ENCODE data around the gene TEPSIN. TPM values are rescaled to one million over a fixed set of nuclear protein-coding genes. Genes with fewer than 3 reads are reported as not detected.

Gene TEPSIN
- total RNA-seq, 1 experiment from 2014 or later = 18.1 TPM

DNA sequence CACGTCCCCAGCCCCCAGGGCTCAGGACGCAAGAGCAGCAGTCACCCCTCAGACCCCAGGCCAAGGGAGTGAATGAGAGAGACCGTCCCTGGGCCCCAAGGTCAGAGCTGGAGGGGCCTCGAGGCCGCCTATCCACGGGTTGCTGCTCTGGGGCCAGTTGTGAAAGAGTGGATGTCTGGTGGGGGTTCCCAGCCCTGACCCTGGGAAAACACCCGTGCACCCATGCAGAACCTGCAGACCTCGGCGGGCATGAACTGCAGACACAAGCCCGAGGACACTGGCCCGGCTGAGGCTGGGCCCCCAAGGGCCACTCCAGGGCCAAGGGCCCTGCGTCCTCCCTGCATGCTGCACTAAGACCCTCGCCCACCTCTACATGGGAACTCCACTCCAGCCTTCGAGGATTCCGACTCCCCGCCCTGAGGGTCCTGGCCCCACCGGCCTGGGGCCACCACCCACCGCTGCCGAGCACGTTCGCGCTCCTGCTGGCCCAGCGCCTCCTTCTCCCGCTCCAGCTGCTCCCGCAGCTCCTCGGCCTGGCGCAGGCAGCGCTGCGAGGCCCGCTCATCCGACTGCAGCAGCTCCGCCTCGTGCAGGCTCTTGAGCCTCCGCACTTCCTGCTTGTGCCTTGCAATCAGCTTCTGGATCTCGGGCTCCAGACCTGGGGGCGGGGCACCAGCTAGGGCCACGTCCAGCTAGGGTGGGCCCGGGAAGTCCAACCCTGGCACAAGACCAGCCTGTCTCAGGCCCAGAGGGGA is 45.2 kb downstream of the TEPSIN start:
- in situ Hi-C loops (cut with HindIII; ENCODE audit: low sequenced_read_pairs) = no loop called here
- DNase-seq (ENCODE audit: low spot score) = no peak

DNA sequence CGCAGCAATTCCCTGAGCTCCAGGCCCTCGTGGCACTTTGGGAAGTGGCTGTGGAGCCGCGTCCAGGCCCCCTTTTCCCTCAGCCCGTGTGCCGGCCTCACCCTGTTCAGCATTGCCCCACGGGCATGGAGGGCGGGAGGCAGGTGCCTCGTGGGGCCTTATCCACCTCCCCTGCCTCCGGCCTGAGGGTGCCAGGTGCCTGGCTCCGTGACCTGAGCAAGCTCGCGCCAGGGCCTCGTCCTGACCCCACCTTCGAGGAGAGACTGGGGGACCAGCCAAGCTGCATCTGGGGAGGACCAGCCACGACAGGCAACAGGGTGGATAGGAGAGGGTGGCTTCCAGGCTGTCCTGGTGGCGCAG is 45.8 kb downstream of the TEPSIN start:
- DNase-seq (ENCODE audit: low spot score) = no peak
- in situ Hi-C loops (cut with HindIII; ENCODE audit: low sequenced_read_pairs) = no loop called here

DNA sequence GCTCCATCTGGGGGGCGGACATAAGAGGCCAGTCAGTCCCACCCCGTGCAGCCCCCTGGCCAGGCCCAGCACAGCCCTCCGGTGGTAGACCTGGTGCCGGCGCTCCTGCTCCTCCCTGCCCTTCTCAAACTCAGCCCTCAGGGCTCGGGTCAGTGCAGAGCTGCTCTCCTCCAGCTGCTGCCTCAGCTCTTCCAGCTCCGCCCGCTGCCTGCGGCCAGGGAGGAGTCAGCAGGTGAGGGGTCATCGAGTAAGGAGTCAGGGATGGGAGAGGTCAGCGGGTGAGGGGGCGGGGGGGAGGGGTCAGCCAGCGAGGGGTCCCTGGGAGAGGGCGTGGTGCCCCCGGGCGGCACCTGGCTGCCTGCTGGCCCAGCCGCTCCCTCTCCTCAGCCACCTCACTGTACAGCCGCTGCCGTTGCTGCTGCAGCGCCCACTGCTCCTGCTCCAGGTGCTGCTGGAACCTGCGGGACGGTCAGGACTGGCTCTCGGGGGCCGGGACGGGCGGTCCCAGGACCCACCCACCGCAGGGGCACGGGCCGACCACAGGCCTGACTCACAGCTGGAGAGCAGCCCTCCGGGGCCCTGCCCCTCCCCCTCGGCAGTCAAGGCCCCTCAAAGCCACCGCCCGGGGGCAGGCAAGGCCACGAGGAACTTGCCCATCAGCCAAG is 46.3 kb downstream of the TEPSIN start:
- in situ Hi-C loops (cut with HindIII; ENCODE audit: low sequenced_read_pairs) = no loop called here
- DNase-seq (ENCODE audit: low spot score) = no peak

DNA sequence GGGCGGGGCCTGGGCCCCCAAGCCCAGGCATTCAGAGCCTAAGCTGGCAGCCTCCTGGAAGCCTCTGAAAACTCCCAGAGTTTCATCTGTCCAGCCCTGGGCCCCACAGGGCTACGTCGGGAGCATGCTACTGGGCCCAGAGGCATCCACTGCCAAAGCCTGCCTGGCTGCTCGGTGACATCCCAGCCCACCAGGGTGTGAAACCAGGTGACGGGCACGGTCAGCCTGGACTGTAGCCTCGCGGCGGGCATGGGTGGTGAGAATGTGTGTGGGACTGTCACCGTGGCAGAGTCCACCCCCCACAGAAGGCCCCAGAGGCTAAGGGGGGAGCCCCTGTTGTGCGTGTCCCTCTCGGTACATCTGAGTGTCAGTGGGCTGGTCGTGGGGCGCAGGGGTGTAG is 47.2 kb downstream of the TEPSIN start:
- in situ Hi-C loops (cut with HindIII; ENCODE audit: low sequenced_read_pairs) = no loop called here
- DNase-seq (ENCODE audit: low spot score) = no peak

DNA sequence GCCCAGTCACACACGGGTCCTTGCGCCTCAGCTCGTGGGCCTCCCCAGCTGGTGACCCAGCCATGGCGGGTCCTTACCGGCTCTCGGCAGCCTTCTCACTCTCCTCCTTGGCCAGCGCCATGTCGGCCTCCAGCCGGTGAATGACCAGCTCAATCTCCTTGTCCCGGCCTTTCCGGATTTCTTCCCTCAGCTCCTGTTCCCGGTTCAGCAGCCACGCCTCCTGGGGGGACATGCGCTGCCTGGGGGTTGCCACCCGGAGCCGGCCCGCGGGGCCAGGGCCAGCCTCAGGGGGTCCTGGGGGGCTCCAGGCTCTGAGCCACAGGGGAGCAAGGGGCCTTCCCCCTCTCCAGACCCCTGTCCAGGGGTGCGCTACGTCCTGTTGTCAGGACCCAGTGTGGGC is 47.7 kb downstream of the TEPSIN start:
- DNase-seq (ENCODE audit: low spot score) = no peak
- in situ Hi-C loops (cut with HindIII; ENCODE audit: low sequenced_read_pairs) = no loop called here

DNA sequence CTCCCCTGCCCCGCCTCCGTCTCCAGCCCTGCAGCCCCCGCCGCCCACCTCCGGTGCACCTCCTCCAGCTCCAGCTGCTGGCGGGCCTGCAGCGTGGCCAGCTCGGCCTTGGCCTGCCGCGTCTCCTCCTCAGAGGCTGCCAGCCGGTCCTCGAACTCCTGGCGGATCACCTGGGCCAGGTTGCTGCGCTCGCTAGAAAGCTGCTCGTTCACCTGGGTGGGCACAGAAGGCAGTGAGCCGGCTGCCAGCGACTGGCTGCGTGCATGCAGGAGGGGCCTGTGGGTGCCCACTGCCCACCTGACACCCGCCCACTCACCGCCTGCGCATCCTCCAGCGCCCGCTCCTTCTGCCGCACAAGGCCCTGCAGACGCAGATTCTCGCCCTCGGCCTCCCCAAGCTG is 48.3 kb downstream of the TEPSIN start:
- in situ Hi-C loops (cut with HindIII; ENCODE audit: low sequenced_read_pairs) = no loop called here
- DNase-seq (ENCODE audit: low spot score) = no peak

DNA sequence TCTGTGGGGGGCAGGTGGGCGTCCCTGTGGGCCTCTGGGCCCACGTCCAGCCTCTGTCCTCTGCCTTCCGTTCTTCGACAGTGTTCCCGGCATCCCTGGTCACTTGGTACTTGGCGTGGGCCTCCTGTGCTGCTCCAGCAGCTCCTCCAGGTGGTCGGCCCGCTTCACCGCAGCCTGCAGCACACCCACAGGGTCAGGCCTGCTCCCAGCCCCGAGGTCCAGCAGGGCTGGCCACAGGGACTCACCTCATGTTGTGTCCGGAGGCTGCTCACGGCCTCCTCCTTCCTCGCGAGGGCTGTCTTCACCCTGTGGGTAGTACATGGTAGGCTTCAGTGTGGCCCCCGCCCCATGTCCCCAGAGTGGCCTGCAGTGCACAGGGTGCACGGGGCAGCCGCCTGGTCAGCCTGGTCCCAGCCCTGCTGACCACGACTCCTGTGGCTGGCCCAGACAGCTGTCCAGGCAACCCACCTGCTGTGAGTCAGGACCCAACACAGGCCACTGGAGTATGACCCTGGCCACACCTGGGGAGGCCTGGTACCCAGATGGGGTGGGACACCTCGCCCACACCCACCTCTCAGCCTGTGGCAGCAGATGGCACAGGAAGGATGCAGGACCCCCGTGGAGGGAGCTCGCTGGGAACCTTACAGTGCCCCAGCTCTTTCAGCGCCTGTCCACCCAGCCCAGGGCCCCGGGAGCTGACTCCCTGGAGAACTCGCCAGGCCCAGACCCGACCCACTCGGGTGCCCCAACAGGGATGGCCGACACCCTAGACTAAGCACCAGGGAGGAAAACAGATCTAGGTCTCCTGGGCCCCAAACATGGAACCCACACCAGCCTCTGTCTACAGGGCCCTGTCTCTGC is 49.0 kb downstream of the TEPSIN start:
- in situ Hi-C loops (cut with HindIII; ENCODE audit: low sequenced_read_pairs) = loop anchor here (5.0 kb wide), 1 partner anchor 48 kb away; no protein-coding TSS in a partner anchor
- DNase-seq (ENCODE audit: low spot score) = no peak

DNA sequence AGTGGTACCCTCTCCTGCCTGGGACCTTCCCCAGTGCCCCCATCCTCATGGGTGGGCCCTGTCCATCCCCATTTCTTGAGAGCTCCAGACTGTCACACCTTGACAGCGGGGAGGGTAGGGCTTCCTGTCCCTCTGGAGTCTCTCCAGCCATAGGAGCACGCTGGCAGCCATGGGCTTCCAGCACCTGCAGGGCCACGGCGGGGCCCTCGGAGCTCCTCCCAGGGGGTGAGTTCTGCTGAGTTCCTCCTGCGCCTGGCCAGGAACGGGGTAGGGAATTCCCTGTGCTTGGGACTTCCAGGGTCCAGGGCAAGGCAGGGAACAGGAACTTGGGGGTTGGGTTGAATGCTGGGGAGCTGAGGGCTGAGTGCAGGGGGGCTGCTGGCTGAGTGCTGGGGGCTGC is 49.8 kb downstream of the TEPSIN start:
- no peak for DNase-seq (ENCODE audit: low spot score)
- in situ Hi-C loops (cut with HindIII; ENCODE audit: low sequenced_read_pairs) = loop anchor here (5.0 kb wide), 1 partner anchor 47 kb away; no protein-coding TSS in a partner anchor

DNA sequence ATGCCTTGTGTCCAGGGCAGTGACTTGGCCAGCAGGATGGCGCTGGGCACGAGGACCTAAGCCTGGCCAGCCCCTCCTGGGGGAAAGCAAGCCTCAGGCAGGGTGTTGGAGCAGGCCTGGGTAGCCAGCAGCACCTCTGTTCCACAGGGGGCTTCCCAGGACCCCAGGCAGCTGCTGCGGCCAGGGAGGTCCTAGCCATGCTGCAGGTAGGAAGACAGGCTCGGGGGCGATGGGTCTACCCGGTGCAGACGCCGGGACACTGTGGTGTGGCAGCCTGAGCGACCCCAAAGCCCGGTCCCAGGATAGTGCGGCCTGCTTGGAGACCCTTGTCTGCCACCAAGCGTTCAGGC is 50.4 kb downstream of the TEPSIN start:
- no peak for DNase-seq (ENCODE audit: low spot score)
- in situ Hi-C loops (cut with HindIII; ENCODE audit: low sequenced_read_pairs) = loop anchor here (5.0 kb wide), 1 partner anchor 46 kb away; no protein-coding TSS in a partner anchor

DNA sequence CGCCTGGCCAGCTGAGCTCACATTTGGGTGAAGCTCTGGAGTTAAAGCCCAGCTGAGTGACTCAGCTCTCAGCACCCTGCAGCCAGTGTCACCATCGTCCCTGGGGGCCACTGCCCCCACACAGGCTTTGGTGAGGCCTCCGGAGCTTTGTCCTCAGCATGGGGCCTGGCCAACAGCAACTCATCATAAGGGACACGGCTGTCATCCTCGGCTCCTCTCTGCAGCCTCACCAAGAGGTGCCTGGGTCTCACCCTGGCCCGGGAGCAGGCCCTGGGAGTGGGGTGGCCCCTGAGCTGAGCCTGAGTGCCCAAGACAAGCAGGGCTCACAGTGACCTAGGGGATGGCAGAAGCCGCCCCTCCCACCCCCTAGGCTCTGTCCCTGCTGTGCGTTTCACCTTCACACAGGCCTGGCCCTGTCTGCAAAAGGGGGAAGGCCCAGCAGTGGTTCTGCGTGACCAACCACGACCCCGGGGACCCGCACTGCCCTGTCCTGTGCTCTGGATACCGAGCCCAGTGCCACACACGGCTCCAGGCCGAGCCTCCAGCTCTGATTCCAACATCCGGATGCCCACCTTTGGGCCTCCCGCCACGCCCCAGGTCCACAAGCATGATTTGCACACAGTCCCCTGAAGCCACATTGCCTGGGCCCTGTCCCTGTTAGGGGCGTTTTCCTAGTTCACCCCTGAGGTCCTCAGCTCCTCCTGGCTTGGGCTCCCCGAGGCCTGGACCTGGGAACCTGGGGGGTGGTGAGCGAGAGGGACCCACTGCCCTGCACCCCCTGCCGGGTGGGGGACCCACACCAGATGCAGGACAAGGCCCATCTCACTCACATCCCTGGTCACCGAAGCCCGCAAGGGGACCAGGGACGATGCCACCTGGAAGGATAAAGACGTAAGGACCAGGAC is 51.0 kb downstream of the TEPSIN start:
- in situ Hi-C loops (cut with HindIII; ENCODE audit: low sequenced_read_pairs) = loop anchor here (5.0 kb wide), 1 partner anchor 46 kb away; no protein-coding TSS in a partner anchor
- no peak for DNase-seq (ENCODE audit: low spot score)

DNA sequence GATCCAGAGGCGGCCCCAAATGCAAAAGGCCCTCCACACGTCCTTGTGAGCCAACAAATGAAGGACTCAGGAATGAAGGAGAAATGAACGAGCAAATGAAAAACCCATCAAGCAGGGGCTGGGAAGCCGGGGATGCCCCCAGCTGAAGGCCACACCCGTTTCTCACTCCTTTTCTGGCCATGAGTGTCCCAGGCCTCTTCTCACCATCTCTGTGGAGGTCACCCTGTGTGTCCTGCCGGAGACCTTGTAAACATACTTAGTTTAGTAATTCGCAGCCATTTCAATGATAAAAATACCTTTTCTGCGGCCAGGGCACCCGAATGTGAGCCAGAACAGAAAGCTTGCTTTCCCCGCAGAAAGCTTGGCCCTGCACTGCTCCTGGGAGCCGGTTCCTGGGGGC is 51.7 kb downstream of the TEPSIN start:
- no peak for DNase-seq (ENCODE audit: low spot score)
- in situ Hi-C loops (cut with HindIII; ENCODE audit: low sequenced_read_pairs) = loop anchor here (5.0 kb wide), 1 partner anchor 45 kb away; no protein-coding TSS in a partner anchor

DNA sequence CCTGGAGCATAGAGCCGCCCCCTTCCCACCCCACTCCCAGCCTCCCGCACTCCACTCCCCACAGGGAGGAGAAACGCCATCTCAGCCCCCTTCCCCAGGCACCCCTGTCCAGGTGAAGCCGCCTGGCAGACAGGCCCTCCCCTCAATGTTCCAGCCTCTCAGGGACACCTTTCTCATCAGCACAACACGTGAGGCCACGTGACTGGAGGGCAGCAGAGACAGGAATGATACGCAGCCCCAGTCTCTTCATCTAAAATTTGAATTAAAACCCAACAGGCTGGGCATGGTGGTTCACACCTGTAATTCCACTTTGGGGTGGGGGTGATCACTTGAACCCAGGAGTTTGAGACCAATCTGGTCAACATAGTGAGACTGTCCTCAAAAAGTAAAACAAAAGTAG is 52.7 kb downstream of the TEPSIN start:
- DNase-seq (ENCODE audit: low spot score) = no peak
- in situ Hi-C loops (cut with HindIII; ENCODE audit: low sequenced_read_pairs) = loop anchor here (5.0 kb wide), 1 partner anchor 44 kb away; no protein-coding TSS in a partner anchor

DNA sequence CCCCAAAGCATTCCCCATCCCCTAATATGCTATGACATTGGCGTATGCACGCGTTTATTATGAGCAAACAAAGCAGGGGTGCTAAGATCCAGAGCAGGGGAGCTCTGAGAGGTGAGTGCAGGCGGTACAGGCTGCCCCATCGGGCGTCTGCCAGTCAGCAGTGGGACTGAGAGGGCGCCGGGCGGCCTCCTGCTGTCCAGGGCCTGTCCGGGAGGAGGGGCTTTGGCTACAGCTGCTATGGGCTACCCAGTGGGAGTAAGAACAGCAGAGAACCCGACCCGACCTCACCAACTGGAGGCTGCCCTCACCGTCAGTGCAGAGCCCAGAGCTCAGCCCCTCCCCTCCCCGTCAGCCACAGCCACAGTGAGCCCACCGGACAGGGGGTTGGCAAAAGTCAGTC is 54.3 kb downstream of the TEPSIN start:
- DNase-seq (ENCODE audit: low spot score) = no peak
- in situ Hi-C loops (cut with HindIII; ENCODE audit: low sequenced_read_pairs) = no loop called here

DNA sequence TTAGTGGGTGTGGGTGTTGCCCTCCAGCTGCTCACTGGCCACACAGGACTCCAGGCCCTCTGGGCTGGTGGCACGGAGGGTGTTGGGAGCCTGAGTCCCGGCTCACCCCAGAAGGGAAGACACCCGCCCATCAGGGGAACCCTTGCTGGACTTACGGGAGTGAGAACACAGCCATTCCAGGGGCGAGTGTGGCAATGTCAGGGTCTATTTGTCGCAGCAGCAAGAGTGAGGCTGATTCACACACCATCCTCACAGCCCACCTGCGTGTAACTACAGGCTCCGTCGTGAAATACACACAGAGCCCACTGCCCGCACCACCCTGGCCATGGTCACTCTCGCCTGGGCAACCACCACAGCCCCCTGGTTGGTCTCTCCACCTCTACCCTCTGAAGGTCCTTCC is 55.0 kb downstream of the TEPSIN start:
- in situ Hi-C loops (cut with HindIII; ENCODE audit: low sequenced_read_pairs) = no loop called here
- DNase-seq (ENCODE audit: low spot score) = no peak

DNA sequence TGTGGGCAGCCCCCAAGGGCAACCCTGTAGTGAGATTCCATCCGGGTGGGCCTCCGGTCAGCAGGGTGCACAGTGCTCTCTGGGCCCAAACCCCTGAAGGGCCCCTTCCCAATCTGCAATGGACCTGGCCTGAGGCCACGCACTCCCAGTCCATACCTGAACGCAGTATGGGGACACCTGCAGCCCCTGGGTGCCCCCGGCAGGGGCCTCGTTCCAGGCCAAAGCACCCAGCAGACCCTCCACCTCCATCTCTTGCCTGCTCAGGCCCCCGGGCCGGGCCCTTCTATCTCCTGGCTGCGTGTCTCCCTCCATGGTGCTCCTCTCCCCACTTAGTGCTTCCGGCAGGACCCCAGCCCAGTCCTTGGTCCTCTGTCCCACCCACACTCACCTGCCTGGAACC is 55.5 kb downstream of the TEPSIN start:
- in situ Hi-C loops (cut with HindIII; ENCODE audit: low sequenced_read_pairs) = no loop called here

DNA sequence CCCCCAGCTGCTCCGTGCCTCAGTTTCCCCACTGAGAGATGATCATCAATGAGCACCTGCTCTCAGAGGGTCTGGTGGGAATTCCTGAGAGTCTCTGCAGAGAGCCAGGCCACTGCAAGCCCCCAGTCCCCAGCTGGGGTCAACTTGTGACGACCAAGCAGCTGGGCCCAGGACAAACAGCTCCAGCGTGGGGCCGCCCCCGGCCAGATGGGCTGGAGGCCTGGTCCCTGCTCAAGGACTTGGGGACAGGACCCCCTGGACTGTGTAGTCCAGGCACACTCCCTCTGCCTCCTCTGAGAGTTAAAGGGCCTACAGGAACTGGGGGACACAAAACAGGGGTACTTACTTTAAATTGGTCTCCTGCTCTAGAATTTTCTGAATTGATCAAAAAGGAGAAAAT is 56.3 kb downstream of the TEPSIN start:
- in situ Hi-C loops (cut with HindIII; ENCODE audit: low sequenced_read_pairs) = no loop called here

More for the DNA sequence above, 55.5 kb downstream of the TEPSIN start:
- DNase-seq (ENCODE audit: low spot score) = no peak

DNA sequence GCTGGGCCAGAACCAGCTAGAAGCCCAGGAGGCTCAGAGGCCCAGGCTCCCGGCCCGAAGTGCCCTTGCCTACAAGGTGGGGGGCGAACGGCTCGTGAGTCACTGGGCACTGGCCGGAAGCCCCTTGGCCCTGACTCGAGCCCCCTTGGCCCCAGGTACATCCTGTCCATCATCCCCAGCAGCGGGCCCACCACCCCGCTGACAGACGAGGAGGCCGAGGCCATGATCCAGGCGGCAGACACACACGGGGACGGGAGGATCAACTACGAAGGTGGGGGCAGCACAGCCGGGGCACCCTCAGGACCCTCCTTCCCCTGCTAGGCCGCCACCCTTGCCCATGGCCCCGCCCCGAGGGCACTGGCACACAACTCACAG is 57.1 kb downstream of the TEPSIN start:
- DNase-seq (ENCODE audit: low spot score) = no peak
- in situ Hi-C loops (cut with HindIII; ENCODE audit: low sequenced_read_pairs) = no loop called here

More for the DNA sequence above, 56.3 kb downstream of the TEPSIN start:
- no peak for DNase-seq (ENCODE audit: low spot score)

DNA sequence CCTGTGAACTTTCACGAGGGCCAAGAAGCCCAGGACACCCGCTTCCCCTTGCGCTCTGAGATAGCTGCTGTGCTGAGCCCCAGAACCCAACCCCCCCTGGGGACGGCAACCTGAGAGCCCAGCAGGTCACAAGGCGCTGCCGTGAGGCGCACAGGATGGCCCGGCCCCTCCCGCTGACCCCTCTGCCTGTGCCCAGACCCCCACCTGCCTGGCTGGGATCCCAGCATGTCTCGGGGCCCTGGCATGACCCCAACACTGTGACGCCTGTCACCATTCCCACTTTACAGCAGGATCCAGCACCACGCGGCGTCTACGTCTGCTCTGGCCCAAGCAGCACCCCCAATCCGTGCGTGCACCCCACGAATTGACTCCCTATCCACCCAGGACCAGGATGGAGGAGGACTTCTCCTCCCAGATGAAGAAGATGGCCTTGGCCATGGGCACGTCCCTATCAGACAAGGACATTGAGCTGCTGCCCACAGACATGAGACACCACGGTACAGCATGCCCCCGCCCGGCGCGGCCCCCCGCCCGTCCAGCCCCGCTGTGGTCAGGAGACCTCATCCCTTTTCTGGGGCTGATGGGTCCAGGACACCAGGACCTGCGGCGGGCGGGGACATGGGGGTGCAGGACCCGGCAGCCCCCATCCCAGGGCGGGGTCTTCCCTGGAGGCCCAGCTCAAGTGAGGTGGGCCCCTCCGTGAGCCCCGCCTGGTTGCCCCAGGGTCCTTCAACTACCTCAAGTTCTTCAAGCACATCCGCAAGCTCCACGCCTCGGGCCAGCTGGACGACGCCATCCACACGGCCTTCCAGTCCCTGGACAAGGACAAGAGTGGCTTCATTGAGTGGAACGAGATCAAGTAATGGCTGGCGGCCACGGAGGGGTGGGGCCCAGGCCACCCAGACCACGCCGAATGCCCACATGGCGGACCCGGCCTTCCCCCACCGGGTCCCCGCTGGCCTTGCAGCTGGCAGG is 57.7 kb downstream of the TEPSIN start:
- DNase-seq (ENCODE audit: low spot score) = no peak
- in situ Hi-C loops (cut with HindIII; ENCODE audit: low sequenced_read_pairs) = no loop called here
